GM23338 (cell line): ENCODE results near the gene ARPC5. TPM values are rescaled to one million over a fixed set of nuclear protein-coding genes. Genes with fewer than 3 reads are reported as not detected.

ENCODE experiments used
- ATAC-seq: fragments of 200-7000 bp; cut with Tn5 transposase; 3 replicates; pipeline ENCODE4 v1.9.1; 2020
- DNase-seq: peaks from one replicate; pipeline ENCODE4 v3.0.0-alpha.2; 2015; ENCODE audit warnings: low spot score
- H2AFZ ChIP-seq: fragments of 200-600 bp; sonication (generic); 2 replicates; pipeline ENCODE4 v1.8.0; 2016; ENCODE audit warnings: antibody characterized with exemption, mild to moderate bottlenecking, moderate library complexity
- H3F3A ChIP-seq: fragments of 200-600 bp; sonication (generic); replicated peaks from 2 replicates; pipeline ENCODE4 v1.8.0; 2017; ENCODE audit warnings: antibody characterized with exemption, mixed run types, low read depth
- H3K27ac ChIP-seq: fragments of 200-600 bp; sonication (generic); 2 replicates; pipeline ENCODE4 v1.6.1; 2016; ENCODE audit warnings: low read depth
- H3K27me3 ChIP-seq: fragments of 200-600 bp; sonication (generic); 2 replicates; pipeline ENCODE4 v1.8.0; 2016; ENCODE audit warnings: mild to moderate bottlenecking, mixed run types, moderate library complexity; ENCODE audit not compliant: insufficient read depth
- H3K36me3 ChIP-seq: fragments of 200-600 bp; sonication (generic); 2 replicates; pipeline ENCODE4 v1.8.0; 2016; ENCODE audit warnings: mild to moderate bottlenecking; ENCODE audit not compliant: insufficient read depth
- H3K4me1 ChIP-seq: fragments of 200-600 bp; sonication (generic); 2 replicates; pipeline ENCODE4 v1.8.0; 2016; ENCODE audit warnings: mild to moderate bottlenecking, moderate library complexity; ENCODE audit not compliant: insufficient read depth
- H3K4me2 ChIP-seq: fragments of 200-600 bp; sonication (generic); 2 replicates; pipeline ENCODE4 v1.7.1; 2017; ENCODE audit warnings: mixed run types
- H3K4me3 ChIP-seq: fragments of 200-600 bp; sonication (generic); 2 replicates; pipeline ENCODE4 v1.6.1; 2016; ENCODE audit warnings: mixed run types
- H3K79me2 ChIP-seq: fragments of 200-600 bp; sonication (generic); replicated peaks from 2 replicates; pipeline ENCODE4 v1.8.0; 2017; ENCODE audit warnings: mild to moderate bottlenecking; ENCODE audit not compliant: insufficient read depth
- H3K9me2 ChIP-seq: fragments of 200-600 bp; sonication (generic); 2 replicates; pipeline ENCODE4 v1.8.0; 2017; ENCODE audit not compliant: insufficient read depth
- H4K20me1 ChIP-seq: fragments of 200-600 bp; sonication (generic); replicated peaks from 2 replicates; pipeline ENCODE4 v1.8.0; 2017; ENCODE audit warnings: mild to moderate bottlenecking; ENCODE audit not compliant: insufficient read depth
- H3K27ac Mint-ChIP-seq: 2 replicates; pipeline ENCODE4 v1.8.0; 2020; ENCODE audit warnings: inconsistent platforms, mild to moderate bottlenecking, moderate library complexity, mixed read lengths
- H3K27me3 Mint-ChIP-seq: 3 replicates; pipeline ENCODE4 v1.8.0; 2022; ENCODE audit warnings: low read depth, mild to moderate bottlenecking, moderate library complexity, mixed read lengths, inconsistent platforms; ENCODE audit not compliant: insufficient read depth, poor library complexity
- H3K36me3 Mint-ChIP-seq: 3 replicates; pipeline ENCODE4 v1.8.0; 2021; ENCODE audit warnings: low read depth, mild to moderate bottlenecking, inconsistent platforms, moderate library complexity, mixed read lengths
- H3K4me1 Mint-ChIP-seq: 3 replicates; pipeline ENCODE4 v1.8.0; 2020; ENCODE audit warnings: mild to moderate bottlenecking, inconsistent platforms, mixed read lengths
- H3K4me3 Mint-ChIP-seq: 3 replicates; pipeline ENCODE4 v1.8.0; 2021; ENCODE audit warnings: moderate library complexity, mild to moderate bottlenecking, inconsistent platforms, mixed read lengths
- H3K9me3 Mint-ChIP-seq: 3 replicates; pipeline ENCODE4 v1.8.0; 2020; ENCODE audit warnings: moderate library complexity, mild to moderate bottlenecking, inconsistent platforms, mixed read lengths
- EZH2 ChIP-seq: fragments of 200-600 bp; sonication (generic); IDR thresholded peaks from one replicate; pipeline ENCODE4 v1.8.0; 2017; ENCODE audit warnings: antibody characterized with exemption, mild to moderate bottlenecking, low read depth; ENCODE audit not compliant: unreplicated experiment
- JUNB ChIP-seq: IDR thresholded peaks from one replicate; pipeline ENCODE4 v1.6.1; 2016; ENCODE audit warnings: antibody characterized with exemption; ENCODE audit not compliant: unreplicated experiment
- NANOG ChIP-seq: IDR thresholded peaks from 2 replicates; pipeline ENCODE4 v1.6.1; 2016; ENCODE audit warnings: antibody characterized with exemption, borderline replicate concordance
- STAT1 ChIP-seq: IDR thresholded peaks from one replicate; pipeline ENCODE4 v1.6.1; 2016; ENCODE audit warnings: antibody characterized with exemption; ENCODE audit not compliant: unreplicated experiment
- ZNF114 ChIP-seq: fragments of 250-450 bp; sonication (Bioruptor Pico); IDR thresholded peaks from 2 replicates; pipeline ENCODE4 v1.5.0; 2020; ENCODE audit warnings: mild to moderate bottlenecking, moderate library complexity
- ZNF331 ChIP-seq: fragments of 250-450 bp; sonication (Bioruptor Pico); IDR thresholded peaks from 2 replicates; pipeline ENCODE4 v1.5.0; 2020; ENCODE audit warnings: low read depth, mild to moderate bottlenecking, moderate library complexity
- ZNF462 ChIP-seq: fragments of 250-450 bp; sonication (Bioruptor Pico); IDR thresholded peaks from 2 replicates; pipeline ENCODE4 v1.5.0; 2020; ENCODE audit warnings: mild to moderate bottlenecking, moderate library complexity
- polyA plus RNA-seq: library from polyadenylated mRNA; unstranded; fragments of >200 nt; fragmentation: Nextera tagmentation; extraction: Ambion mirVana; gene quantifications from 2 replicates; pipeline ENCODE4 v1.2.1, GENCODE V29; 2016
- total RNA-seq: library from RNA; depleted of rRNA; stranded (reverse); fragments of >200 nt; shearing (Covaris generic); gene quantifications from 2 replicates; pipeline ENCODE4 v1.2.3, GENCODE V29; 2014

The ARPC5 gene
- total and polyA plus RNA-seq, 2 experiments from 2014 or later: 75.4 to 98.9 TPM

- TF ChIP-seq ZNF462 (CRISPR knock-in tag): no peak
- no peak for TF ChIP-seq ZNF331 (CRISPR knock-in tag)
- no peak for TF ChIP-seq ZNF114 (CRISPR knock-in tag)
- no peak for TF ChIP-seq NANOG
- no peak for TF ChIP-seq JUNB
- TF ChIP-seq STAT1: no peak
- TF ChIP-seq EZH2: no peak
These were observed 3.5 kb downstream of the ARPC5 start (continued) for GRCh38 chr1:183632114-183632513.

GRCh38 chr1:183630748-183631147, 4.8 kb downstream of the ARPC5 start:
- no peaks in the 10 kb centered on the region for H3K27me3 Mint-ChIP-seq
- Histone ChIP-seq H4K20me1 (no peaks in the 10 kb centered on the region), H3F3A (no peaks in the 10 kb centered on the region), H3K4me1 (peaks cover 18% of the 10 kb centered on the region), H3K36me3 (peaks cover 24% of the 10 kb centered on the region; the same call in 1 of the 2 replicates), H3K4me3 (no peak overlapping the region), H3K9me2 (no peaks in the 10 kb centered on the region), H3K27ac (no peak overlapping the region), H3K27me3 (no peaks in the 10 kb centered on the region), H3K79me2 (peaks cover 26% of the 10 kb centered on the region), H2AFZ (no peak overlapping the region), H3K4me2 (no peak overlapping the region)
- TF ChIP-seq NANOG (no peak), ZNF331 (CRISPR knock-in tag) (no peak)
- no peak for DNase-seq
- H3K4me1 Mint-ChIP-seq: peaks cover 29% of the 10 kb centered on the region
- no peak overlapping the region; the same call in 1 of the 2 replicates for H3K27ac Mint-ChIP-seq
- H3K9me3 Mint-ChIP-seq: no peaks in the 10 kb centered on the region
- no peak for ATAC-seq
- H3K4me3 Mint-ChIP-seq: no peak overlapping the region
- H3K36me3 Mint-ChIP-seq: peaks cover 28% of the 10 kb centered on the region
